Measurements from ENCODE around the gene SSBP3. TPM values are rescaled to one million over a fixed set of nuclear protein-coding genes. Genes with fewer than 3 reads are reported as not detected.

The SSBP3 gene
- total and polyA plus RNA-seq, 2 experiments from 2014 or later: 47.4 to 68.6 TPM

DNA sequence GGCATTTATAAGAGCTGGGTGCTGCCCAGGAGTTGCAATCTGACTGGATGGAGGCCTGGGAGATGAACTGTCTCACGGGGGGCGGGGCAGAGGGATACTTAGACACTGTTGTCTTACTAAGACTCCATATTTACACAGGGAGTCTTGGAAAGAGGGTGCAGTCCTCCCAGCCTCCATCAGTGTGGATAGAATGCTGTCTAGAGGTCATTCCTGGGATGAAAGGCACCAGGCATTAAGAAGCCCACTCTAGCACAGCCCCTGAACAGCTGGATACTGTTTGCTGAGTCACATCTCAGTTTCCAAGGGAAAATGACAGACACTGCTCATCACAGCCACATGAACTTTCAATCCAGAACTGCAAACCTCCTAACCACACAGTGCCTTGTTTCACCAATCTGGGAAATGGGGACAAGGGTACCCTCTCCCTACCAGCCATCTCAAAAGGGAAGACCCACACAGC lies 43.3 kb downstream of the SSBP3 start:
- no peak for ATAC-seq
- TF ChIP-seq EZH2phosphoT487 (IDR thresholded peaks at IDR 0.05; ENCODE audit: unreplicated experiment): no peak

DNA sequence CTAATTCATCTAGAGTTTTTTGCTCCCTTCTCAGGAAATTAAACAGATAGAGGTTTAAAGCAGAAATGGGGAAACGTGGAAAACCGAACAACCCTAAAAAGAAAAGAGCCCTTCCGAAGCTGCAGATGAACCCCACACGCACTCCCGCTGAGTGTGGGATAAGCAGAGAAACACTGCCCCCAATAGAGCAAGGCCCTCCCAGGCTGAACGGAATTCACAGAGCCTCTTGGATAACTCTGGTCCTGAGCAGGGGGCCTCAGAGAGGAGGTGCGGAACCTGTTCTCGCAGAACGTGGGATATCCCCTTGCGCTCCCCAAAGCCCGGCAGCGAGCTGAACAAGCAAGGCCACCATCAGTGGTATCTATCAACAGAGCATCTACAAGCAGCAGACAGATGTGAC lies 44.9 kb downstream of the SSBP3 start:
- Histone ChIP-seq H3K4me2 (0 out of 2 replicates have a peak overlapping the region, but pooled peaks have one; percentile 7), H4K20me1 (replicated peaks; ENCODE audit: insufficient read depth) (peaks cover 54% of the 10 kb centered on the region), H3K9me2 (ENCODE audit: insufficient read depth) (no peaks in the 10 kb centered on the region), H3K4me1 (ENCODE audit: insufficient read depth) (peaks cover 79% of the 10 kb centered on the region), H3K27me3 (ENCODE audit: insufficient read depth) (no peaks in the 10 kb centered on the region), H3F3A (replicated peaks; ENCODE audit: low read depth) (peaks cover 8% of the 10 kb centered on the region; the same call in 1 of the 2 replicates), H2AFZ (no peak overlapping the region), H3K79me2 (replicated peaks; ENCODE audit: insufficient read depth) (peaks cover 100% of the 10 kb centered on the region), H3K36me3 (ENCODE audit: insufficient read depth) (no peaks in the 10 kb centered on the region), H3K27ac (ENCODE audit: low read depth) (peak overlapping the region; percentile 64), H3K4me3 (no peak overlapping the region)
- DNase-seq (ENCODE audit: low spot score) (peak; percentile 73), ATAC-seq (peak; percentile 75)
- no peaks in the 10 kb centered on the region for H3K9me3 Mint-ChIP-seq
- peak overlapping the region; percentile 73; the same call in 1 of the 2 replicates for H3K27ac Mint-ChIP-seq
- 0 out of 3 replicates have a peak overlapping the region, but pooled peaks have one; percentile 16 for H3K4me3 Mint-ChIP-seq
- peaks cover 16% of the 10 kb centered on the region for H3K27me3 Mint-ChIP-seq (ENCODE audit: insufficient read depth, low read depth, poor library complexity)
- TF ChIP-seq, protein P1, sequence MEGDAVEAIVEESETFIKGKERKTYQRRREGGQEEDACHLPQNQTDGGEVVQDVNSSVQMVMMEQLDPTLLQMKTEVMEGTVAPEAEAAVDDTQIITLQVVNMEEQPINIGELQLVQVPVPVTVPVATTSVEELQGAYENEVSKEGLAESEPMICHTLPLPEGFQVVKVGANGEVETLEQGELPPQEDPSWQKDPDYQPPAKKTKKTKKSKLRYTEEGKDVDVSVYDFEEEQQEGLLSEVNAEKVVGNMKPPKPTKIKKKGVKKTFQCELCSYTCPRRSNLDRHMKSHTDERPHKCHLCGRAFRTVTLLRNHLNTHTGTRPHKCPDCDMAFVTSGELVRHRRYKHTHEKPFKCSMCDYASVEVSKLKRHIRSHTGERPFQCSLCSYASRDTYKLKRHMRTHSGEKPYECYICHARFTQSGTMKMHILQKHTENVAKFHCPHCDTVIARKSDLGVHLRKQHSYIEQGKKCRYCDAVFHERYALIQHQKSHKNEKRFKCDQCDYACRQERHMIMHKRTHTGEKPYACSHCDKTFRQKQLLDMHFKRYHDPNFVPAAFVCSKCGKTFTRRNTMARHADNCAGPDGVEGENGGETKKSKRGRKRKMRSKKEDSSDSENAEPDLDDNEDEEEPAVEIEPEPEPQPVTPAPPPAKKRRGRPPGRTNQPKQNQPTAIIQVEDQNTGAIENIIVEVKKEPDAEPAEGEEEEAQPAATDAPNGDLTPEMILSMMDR (conservative IDR thresholded peaks at IDR 0.05; ENCODE audit: low read depth in 2 of 2): peak in 1 of 2 experiments; percentile 65; a peak in 3 of 4 replicates
- TF ChIP-seq ZNF114 (CRISPR knock-in tag; IDR thresholded peaks at IDR 0.05): no peak
- H3K4me1 Mint-ChIP-seq: peaks cover 89% of the 10 kb centered on the region
- H3K36me3 Mint-ChIP-seq (ENCODE audit: low read depth): peaks cover 10% of the 10 kb centered on the region

More for the DNA sequence above, 43.3 kb downstream of the SSBP3 start:
- Histone ChIP-seq H3F3A (replicated peaks; ENCODE audit: low read depth) (peaks cover 9% of the 10 kb centered on the region; the same call in 1 of the 2 replicates), H3K9me2 (ENCODE audit: insufficient read depth) (no peaks in the 10 kb centered on the region), H3K4me3 (no peak overlapping the region), H2AFZ (no peak overlapping the region), H3K36me3 (ENCODE audit: insufficient read depth) (no peaks in the 10 kb centered on the region), H3K27ac (ENCODE audit: low read depth) (peak overlapping the region; percentile 53; the same call in 1 of the 2 replicates), H3K79me2 (replicated peaks; ENCODE audit: insufficient read depth) (peaks cover 100% of the 10 kb centered on the region), H3K4me2 (no peak overlapping the region), H3K27me3 (ENCODE audit: insufficient read depth) (no peaks in the 10 kb centered on the region), H3K4me1 (ENCODE audit: insufficient read depth) (peaks cover 78% of the 10 kb centered on the region), H4K20me1 (replicated peaks; ENCODE audit: insufficient read depth) (peaks cover 49% of the 10 kb centered on the region)
- peaks cover 10% of the 10 kb centered on the region for H3K36me3 Mint-ChIP-seq (ENCODE audit: low read depth)
- H3K27ac Mint-ChIP-seq: peak overlapping the region; percentile 76
- H3K27me3 Mint-ChIP-seq (ENCODE audit: insufficient read depth, low read depth, poor library complexity): peaks cover 19% of the 10 kb centered on the region
- peaks cover 85% of the 10 kb centered on the region for H3K4me1 Mint-ChIP-seq
- no peaks in the 10 kb centered on the region for H3K9me3 Mint-ChIP-seq
- no peak overlapping the region; the same call in 2 of the 3 replicates for H3K4me3 Mint-ChIP-seq
- DNase-seq (ENCODE audit: low spot score): no peak

DNA sequence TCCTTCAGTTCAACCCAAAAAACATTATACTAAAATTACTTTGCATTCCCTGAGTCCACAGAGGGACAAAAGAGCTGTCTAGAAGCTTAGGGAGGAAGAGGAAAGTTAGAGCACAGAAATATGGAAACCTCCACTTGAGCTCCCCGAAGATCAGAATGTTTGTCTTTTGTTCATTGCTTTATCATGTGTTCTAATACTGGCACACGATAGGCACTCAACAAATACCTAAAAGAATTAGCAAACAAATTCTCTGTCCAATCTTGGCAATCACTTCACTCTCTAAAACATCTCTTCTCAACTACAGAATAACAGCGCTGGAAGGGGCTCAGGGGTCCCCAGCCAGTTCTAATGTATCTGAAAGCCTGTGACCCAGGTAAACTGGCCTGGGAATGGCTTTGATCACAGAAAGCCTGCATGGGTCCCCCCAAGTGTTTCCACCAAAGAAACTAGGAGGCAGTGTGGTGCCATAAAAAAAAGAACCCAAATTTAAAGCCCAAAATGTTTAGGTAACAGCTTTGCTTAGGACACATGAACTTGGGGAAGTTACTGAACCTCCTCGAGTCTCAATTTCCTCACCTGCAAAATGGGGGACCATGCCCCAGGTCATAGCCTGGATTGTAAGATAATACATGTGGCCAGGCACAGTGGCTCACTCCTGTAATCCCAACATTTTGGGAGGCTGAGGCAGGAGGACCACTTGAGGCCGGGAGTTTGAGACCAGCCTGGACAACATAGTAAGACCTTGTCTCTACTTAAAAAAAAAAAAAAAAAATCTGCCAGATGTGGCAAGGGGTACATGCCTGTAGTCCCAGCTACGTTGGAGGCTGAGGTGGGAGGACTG lies 45.8 kb downstream of the SSBP3 start:
- Histone ChIP-seq H3K4me2 (no peak overlapping the region), H4K20me1 (replicated peaks; ENCODE audit: insufficient read depth) (peaks cover 53% of the 10 kb centered on the region), H3K79me2 (replicated peaks; ENCODE audit: insufficient read depth) (peaks cover 100% of the 10 kb centered on the region), H2AFZ (no peak overlapping the region), H3K9me2 (ENCODE audit: insufficient read depth) (no peaks in the 10 kb centered on the region), H3K27ac (ENCODE audit: low read depth) (peak overlapping the region; percentile 64; the same call in 1 of the 2 replicates), H3K4me3 (no peak overlapping the region), H3K36me3 (ENCODE audit: insufficient read depth) (no peaks in the 10 kb centered on the region), H3K4me1 (ENCODE audit: insufficient read depth) (peaks cover 79% of the 10 kb centered on the region), H3F3A (replicated peaks; ENCODE audit: low read depth) (peaks cover 5% of the 10 kb centered on the region; the same call in 1 of the 2 replicates), H3K27me3 (ENCODE audit: insufficient read depth) (no peaks in the 10 kb centered on the region)
- Mint-ChIP-seq H3K9me3 (no peaks in the 10 kb centered on the region), H3K36me3 (ENCODE audit: low read depth) (peaks cover 10% of the 10 kb centered on the region), H3K27me3 (ENCODE audit: insufficient read depth, low read depth, poor library complexity) (peaks cover 19% of the 10 kb centered on the region), H3K27ac (no peak overlapping the region), H3K4me3 (no peak overlapping the region), H3K4me1 (peaks cover 89% of the 10 kb centered on the region)
- DNase-seq (ENCODE audit: low spot score): no peak
- TF ChIP-seq CREB1 (CRISPR knock-in tag; IDR thresholded peaks at IDR 0.05; ENCODE audit: low read depth): no peak
- TF ChIP-seq, protein P1 (conservative IDR thresholded peaks at IDR 0.05; ENCODE audit: low read depth in 2 of 2): peak; percentile 29 to 43; a peak in 3 of 4 replicates
- no peak for ATAC-seq
